Mesendoderm (in vitro differentiated cells): ENCODE data around the gene PAX9. TPM values are rescaled to one million over a fixed set of nuclear protein-coding genes. Genes with fewer than 3 reads are reported as not detected.

Experiments used
- DNase-seq: peaks from one replicate; pipeline ENCODE4 v3.0.0; 2013
- H2AK5ac ChIP-seq: 2 replicates; pipeline ENCODE4 v1.6.1; 2013; ENCODE audit warnings: low read length, inconsistent platforms
- H2BK120ac ChIP-seq: 2 replicates; pipeline ENCODE4 v1.6.1; 2013; ENCODE audit warnings: low read depth, mild to moderate bottlenecking, low read length, moderate library complexity, mixed read lengths
- H2BK15ac ChIP-seq: replicated peaks from 2 replicates; pipeline ENCODE4 v1.6.1; 2013; ENCODE audit warnings: low read depth, mild to moderate bottlenecking, moderate library complexity
- H2BK5ac ChIP-seq: 2 replicates; pipeline ENCODE4 v1.6.1; 2013; ENCODE audit warnings: low read length, inconsistent platforms
- H3K18ac ChIP-seq: 2 replicates; pipeline ENCODE4 v1.6.1; 2013; ENCODE audit warnings: mild to moderate bottlenecking, low read length, mixed read lengths
- H3K23ac ChIP-seq: one replicate; pipeline ENCODE4 v1.6.1; 2013; ENCODE audit warnings: low read length
- H3K27ac ChIP-seq: 2 replicates; pipeline ENCODE4 v1.5.1; 2013; ENCODE audit warnings: low read depth, mild to moderate bottlenecking, inconsistent platforms, low read length, moderate library complexity
- H3K27me3 ChIP-seq: 2 replicates; pipeline ENCODE4 v1.6.1; 2013; ENCODE audit warnings: low read length, control low read depth, mild to moderate bottlenecking, inconsistent platforms; ENCODE audit not compliant: insufficient read depth, poor library complexity
- H3K36me3 ChIP-seq: 2 replicates; pipeline ENCODE4 v1.6.1; 2013; ENCODE audit warnings: low read length, inconsistent platforms; ENCODE audit not compliant: control insufficient read depth, insufficient read depth
- H3K4ac ChIP-seq: one replicate; pipeline ENCODE4 v1.6.1; 2013; ENCODE audit warnings: low read depth, mild to moderate bottlenecking, low read length, moderate library complexity
- H3K4me1 ChIP-seq: 2 replicates; pipeline ENCODE4 v1.6.1; 2013; ENCODE audit warnings: low read depth, low read length, inconsistent platforms; ENCODE audit not compliant: control insufficient read depth
- H3K4me2 ChIP-seq: 2 replicates; pipeline ENCODE4 v1.6.1; 2013; ENCODE audit warnings: low read length
- H3K4me3 ChIP-seq: 2 replicates; pipeline ENCODE4 v1.5.1; 2013; ENCODE audit warnings: mild to moderate bottlenecking, low read length
- H3K56ac ChIP-seq: one replicate; pipeline ENCODE4 v1.6.1; 2013; ENCODE audit warnings: low read length
- H3K79me1 ChIP-seq: 2 replicates; pipeline ENCODE4 v1.6.1; 2013; ENCODE audit warnings: low read length, inconsistent platforms
- H3K79me2 ChIP-seq: 2 replicates; pipeline ENCODE4 v1.6.1; 2013; ENCODE audit warnings: mild to moderate bottlenecking, low read length; ENCODE audit not compliant: control insufficient read depth, insufficient read depth
- H3K9ac ChIP-seq: 2 replicates; pipeline ENCODE4 v1.6.1; 2013; ENCODE audit warnings: low read length, inconsistent platforms
- H4K5ac ChIP-seq: one replicate; pipeline ENCODE4 v1.6.1; 2013; ENCODE audit warnings: low read length
- H4K8ac ChIP-seq: one replicate; pipeline ENCODE4 v1.6.1; 2013; ENCODE audit warnings: low read depth, mild to moderate bottlenecking, control low read depth, low read length, moderate library complexity
- WGBS: extraction: QIAGEN DNeasy Blood & Tissue Kit; methylation state at CpG from one replicate; pipeline ENCODE4 v1.1.7; 2013; ENCODE audit warnings: low lambda C conversion rate, missing lambda C conversion rate; ENCODE audit not compliant: insufficient coverage; ENCODE audit errors: extremely low coverage; 5-methylcytosine and 5-hydroxymethylcytosine counted together
- polyA plus RNA-seq, 2 experiments: library from polyadenylated mRNA; stranded (reverse); fragments of 200-250 nt; gene quantifications; one replicate each; pipeline ENCODE4 v1.2.3, GENCODE V29; 2013

The PAX9 gene
- 0.21 TPM for polyA plus RNA-seq (2013, experiment 1 of 2)
- 0.15 TPM for polyA plus RNA-seq (2013, experiment 2 of 2)

DNA sequence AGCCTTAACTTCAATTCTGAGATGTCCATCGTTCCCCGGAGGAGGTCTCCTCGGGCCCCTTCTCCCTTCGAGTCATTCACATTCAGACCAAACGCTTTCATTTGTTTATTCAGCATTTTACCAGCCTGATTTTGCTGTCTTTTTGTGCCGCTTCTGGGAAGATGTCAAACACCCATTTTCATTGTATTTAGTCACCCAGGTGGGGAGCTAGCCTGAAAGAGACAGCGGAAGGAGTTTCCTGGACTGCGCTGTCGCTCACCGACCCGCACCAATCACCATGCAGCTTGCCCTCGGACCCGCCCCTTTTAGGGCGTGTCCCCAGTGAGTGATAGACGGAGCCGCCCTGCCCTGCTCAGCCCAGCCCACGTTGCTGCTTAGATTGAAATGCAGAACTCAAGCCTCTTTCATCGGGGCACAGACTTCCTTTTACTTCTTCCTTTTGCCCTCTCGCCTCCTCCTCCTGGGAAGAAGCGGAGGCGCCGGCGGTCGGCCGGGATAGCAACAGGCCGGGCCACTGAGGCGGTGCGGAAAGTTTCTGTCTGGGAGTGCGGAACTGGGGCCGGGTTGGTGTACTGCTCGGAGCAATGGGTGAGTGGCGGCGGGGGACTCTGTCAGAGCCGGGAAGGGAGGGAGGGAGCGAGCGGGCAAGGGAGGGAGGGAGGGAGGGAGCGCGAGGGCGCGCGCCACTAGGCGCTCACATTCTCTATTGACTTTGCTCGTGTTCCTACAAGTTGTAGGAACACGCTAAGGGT lies at the start of gene PAX9:
TSS of gene PAX9 (plus strand) at position 355 of the 752 bp plus-strand sequence. CDS start at position 585, 230 bp downstream.
- H3K9ac ChIP-seq, result peak within 1 kb of the TSS; percentile 53
- H2AK5ac ChIP-seq, result no peak within 1 kb of the TSS
- peaks cover 2% of the 10 kb centered on the region for H3K4me1 ChIP-seq
- WGBS, result no CpG with 5 or more reads among the region's 44 CpGs
- H3K27me3 ChIP-seq, result peaks cover 73% of the 10 kb centered on the region
- H3K56ac ChIP-seq, result peak within 1 kb of the TSS; percentile 76
- H3K79me1 ChIP-seq, result no peaks in the 10 kb centered on the region
- no peak within 1 kb of the TSS for H2BK5ac ChIP-seq
- peak within 1 kb of the TSS; percentile 37 for H3K23ac ChIP-seq
- H4K8ac ChIP-seq, result no peak within 1 kb of the TSS
- no peak within 1 kb of the TSS for H2BK120ac ChIP-seq
- no peak within 1 kb of the TSS for H3K4ac ChIP-seq
- no peak within 1 kb of the TSS for H2BK15ac ChIP-seq
- H3K79me2 ChIP-seq, result no peaks in the 10 kb centered on the region
- no peaks in the 10 kb centered on the region for H3K36me3 ChIP-seq
- H3K18ac ChIP-seq, result no peak within 1 kb of the TSS
- H3K27ac ChIP-seq, result no peak within 1 kb of the TSS
- H4K5ac ChIP-seq, result no peak within 1 kb of the TSS
- DNase-seq, result peak; percentile 98
- H3K4me2 ChIP-seq, result peak within 1 kb of the TSS; percentile 89
- H3K4me3 ChIP-seq, result peak within 1 kb of the TSS; percentile 36

DNA sequence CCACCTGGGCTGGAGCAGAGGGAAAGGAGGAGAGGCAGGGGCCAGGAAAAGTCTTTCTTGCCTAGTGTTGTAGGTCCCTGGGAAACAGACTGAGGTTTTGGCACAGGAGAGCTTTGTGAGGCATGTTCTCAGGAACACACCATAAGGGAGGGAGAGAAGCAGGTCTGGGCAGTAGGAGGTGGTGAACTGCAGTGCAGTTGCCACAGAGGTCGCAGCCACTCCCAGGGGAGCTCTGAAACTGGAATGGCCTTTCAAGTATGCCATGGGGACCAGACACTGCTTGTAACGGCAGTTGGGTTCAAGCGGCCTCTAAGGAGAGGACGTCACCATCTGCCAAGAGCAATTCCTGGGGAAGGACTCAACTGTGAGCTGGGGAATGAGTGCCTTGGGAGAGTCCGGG lies 43.8 kb upstream of the PAX9 start:
- Histone ChIP-seq H3K36me3 (no peaks in the 10 kb centered on the region), H3K4me3 (no peak overlapping the region), H4K5ac (no peak overlapping the region), H2BK5ac (no peak overlapping the region), H3K23ac (no peak overlapping the region), H3K56ac (peak overlapping the region; percentile 47), H3K4ac (no peak overlapping the region), H2BK15ac (no peak overlapping the region), H4K8ac (no peak overlapping the region), H3K79me1 (no peaks in the 10 kb centered on the region), H3K4me2 (no peak overlapping the region), H3K27ac (no peak overlapping the region), H3K27me3 (no peaks in the 10 kb centered on the region), H3K4me1 (no peaks in the 10 kb centered on the region), H3K79me2 (no peaks in the 10 kb centered on the region), H2BK120ac (no peak overlapping the region), H2AK5ac (no peak overlapping the region), H3K9ac (no peak overlapping the region), H3K18ac (no peak overlapping the region)
- no CpG with 5 or more reads among the region's 5 CpGs for WGBS
- no peak for DNase-seq

DNA sequence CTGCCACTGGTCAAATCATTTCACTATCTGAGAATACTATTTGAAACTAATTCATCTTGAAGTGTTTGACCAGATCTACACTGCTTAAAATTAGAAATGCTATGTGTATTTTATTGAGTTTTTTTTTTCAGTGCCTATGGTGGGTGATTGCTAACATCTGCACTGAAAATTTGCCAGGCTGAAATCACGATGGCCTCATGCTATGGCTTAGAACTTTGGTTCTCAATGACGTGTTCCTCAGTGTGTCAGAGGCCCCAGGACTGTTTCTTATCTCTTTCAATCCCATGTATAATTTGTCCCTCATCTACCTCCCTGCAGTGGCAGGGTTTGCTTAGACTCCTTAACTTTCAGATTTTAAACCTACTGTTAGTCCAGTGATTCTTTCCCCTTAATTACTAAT lies 43.0 kb upstream of the PAX9 start:
- H3K27ac ChIP-seq, result no peak overlapping the region
- H2BK120ac ChIP-seq, result no peak overlapping the region
- no peak overlapping the region for H2AK5ac ChIP-seq
- H3K56ac ChIP-seq, result no peak overlapping the region
- H3K79me2 ChIP-seq, result no peaks in the 10 kb centered on the region
- H2BK15ac ChIP-seq, result no peak overlapping the region
- H3K18ac ChIP-seq, result no peak overlapping the region
- H3K9ac ChIP-seq, result no peak overlapping the region
- H3K23ac ChIP-seq, result no peak overlapping the region
- H3K4me2 ChIP-seq, result no peak overlapping the region
- no peak overlapping the region for H3K4ac ChIP-seq
- no peak overlapping the region for H4K8ac ChIP-seq
- no CpG with 5 or more reads among the region's 2 CpGs for WGBS
- no peak overlapping the region for H4K5ac ChIP-seq
- H3K36me3 ChIP-seq, result no peaks in the 10 kb centered on the region
- DNase-seq, result no peak
- H3K27me3 ChIP-seq, result no peaks in the 10 kb centered on the region
- no peaks in the 10 kb centered on the region for H3K4me1 ChIP-seq
- H3K79me1 ChIP-seq, result no peaks in the 10 kb centered on the region
- H3K4me3 ChIP-seq, result no peak overlapping the region
- H2BK5ac ChIP-seq, result no peak overlapping the region

DNA sequence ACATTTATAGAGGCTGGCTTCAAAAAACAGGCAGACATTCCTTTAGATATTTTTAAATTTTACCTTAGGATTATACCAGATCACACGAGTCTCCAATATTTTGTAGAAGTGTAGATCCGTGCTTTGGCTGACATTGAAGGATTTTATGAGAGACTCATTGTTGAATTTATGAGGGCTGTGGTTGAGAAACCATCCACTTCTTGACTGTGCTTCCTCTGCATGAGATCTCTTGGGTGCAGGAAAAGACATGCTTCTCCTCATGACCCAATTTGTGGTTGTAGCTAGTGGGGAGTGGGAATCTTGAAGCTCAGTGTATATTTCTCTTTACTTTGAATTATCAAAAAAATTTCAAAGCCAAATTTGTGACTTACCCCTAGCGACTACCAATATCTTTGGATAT lies 42.5 kb upstream of the PAX9 start:
- H3K4ac ChIP-seq, result no peak overlapping the region
- WGBS, result no CpG with 5 or more reads among the region's 3 CpGs
- no peak overlapping the region for H3K56ac ChIP-seq
- H4K5ac ChIP-seq, result no peak overlapping the region
- no peaks in the 10 kb centered on the region for H3K79me2 ChIP-seq
- no peak overlapping the region for H3K4me2 ChIP-seq
- no peak overlapping the region for H3K27ac ChIP-seq
- H3K79me1 ChIP-seq, result no peaks in the 10 kb centered on the region
- H3K27me3 ChIP-seq, result no peaks in the 10 kb centered on the region
- H3K9ac ChIP-seq, result no peak overlapping the region
- no peak overlapping the region for H2BK5ac ChIP-seq
- no peak overlapping the region for H2BK120ac ChIP-seq
- no peak overlapping the region for H3K23ac ChIP-seq
- no peak overlapping the region for H3K18ac ChIP-seq
- H2BK15ac ChIP-seq, result no peak overlapping the region
- H3K4me3 ChIP-seq, result no peak overlapping the region
- DNase-seq, result no peak
- H2AK5ac ChIP-seq, result no peak overlapping the region
- H3K4me1 ChIP-seq, result no peaks in the 10 kb centered on the region
- H4K8ac ChIP-seq, result no peak overlapping the region
- no peaks in the 10 kb centered on the region for H3K36me3 ChIP-seq

DNA sequence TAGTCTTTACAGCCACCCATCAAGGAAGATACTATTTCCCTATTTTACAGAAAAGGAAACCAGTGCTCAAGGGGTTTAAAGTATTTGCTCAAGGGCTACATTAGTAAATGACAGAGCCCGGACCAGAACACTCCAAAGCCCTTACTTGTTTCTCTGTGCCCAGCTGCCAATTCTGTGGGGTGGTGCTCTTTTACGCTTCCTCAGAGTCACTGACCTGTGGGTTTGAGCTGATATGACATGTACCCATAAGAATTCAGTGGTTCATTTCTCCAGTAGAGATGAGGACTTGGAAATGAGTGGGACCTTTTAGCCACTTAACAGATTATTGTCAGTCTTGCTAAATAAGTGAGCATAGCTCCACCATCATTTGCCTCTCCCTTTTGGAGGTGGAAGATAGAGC lies 41.8 kb upstream of the PAX9 start:
- Histone ChIP-seq H3K4ac (no peak overlapping the region), H4K8ac (no peak overlapping the region), H3K27me3 (no peaks in the 10 kb centered on the region), H3K23ac (no peak overlapping the region), H3K4me3 (no peak overlapping the region), H3K56ac (no peak overlapping the region), H4K5ac (no peak overlapping the region), H3K36me3 (no peaks in the 10 kb centered on the region), H2AK5ac (no peak overlapping the region), H2BK5ac (no peak overlapping the region), H3K79me2 (no peaks in the 10 kb centered on the region), H3K27ac (no peak overlapping the region), H3K4me1 (no peaks in the 10 kb centered on the region), H3K4me2 (no peak overlapping the region), H3K79me1 (no peaks in the 10 kb centered on the region), H2BK15ac (no peak overlapping the region), H2BK120ac (no peak overlapping the region), H3K18ac (no peak overlapping the region), H3K9ac (no peak overlapping the region)
- no peak for DNase-seq
- WGBS, result no CpG with 5 or more reads among the region's 2 CpGs

DNA sequence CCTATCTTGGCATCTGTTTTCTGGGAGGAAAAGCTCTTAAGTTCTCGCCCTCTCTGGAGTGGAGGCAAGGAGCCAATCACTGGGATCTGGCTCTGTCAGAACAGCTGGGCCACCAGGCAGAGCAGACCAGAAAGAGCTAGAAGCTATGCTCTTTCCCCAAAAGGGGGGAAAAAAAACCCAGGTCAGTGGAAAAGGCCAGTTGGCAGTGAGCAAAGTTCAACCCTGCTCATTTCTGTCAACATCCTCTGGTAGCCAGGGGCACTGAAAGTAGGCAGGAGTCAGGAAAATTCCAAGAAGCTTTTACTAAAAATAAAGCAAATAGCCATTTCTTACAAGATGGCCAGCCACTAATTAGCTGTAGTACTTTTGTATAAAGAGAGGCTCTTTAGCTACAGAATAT lies 36.6 kb upstream of the PAX9 start:
- Histone ChIP-seq H3K4me3 (no peak overlapping the region), H3K27ac (no peak overlapping the region), H3K9ac (no peak overlapping the region), H2AK5ac (no peak overlapping the region), H3K4ac (no peak overlapping the region), H3K56ac (no peak overlapping the region), H3K36me3 (no peaks in the 10 kb centered on the region), H2BK120ac (no peak overlapping the region), H3K4me1 (no peaks in the 10 kb centered on the region), H3K4me2 (no peak overlapping the region), H3K79me1 (no peaks in the 10 kb centered on the region), H4K8ac (no peak overlapping the region), H3K18ac (no peak overlapping the region), H2BK15ac (no peak overlapping the region), H2BK5ac (no peak overlapping the region), H3K23ac (no peak overlapping the region), H3K79me2 (no peaks in the 10 kb centered on the region), H3K27me3 (no peaks in the 10 kb centered on the region), H4K5ac (no peak overlapping the region)
- no CpG with 5 or more reads among the region's 1 CpG for WGBS
- no peak for DNase-seq
